NCI-H460 (cell line): Measurements from ENCODE around the gene TMEM108. TPM values are rescaled to one million over a fixed set of nuclear protein-coding genes. Genes with fewer than 3 reads are reported as not detected.

Source experiments
- DNase-seq: peaks from one replicate; pipeline ENCODE4 v3.0.0-alpha.2; 2016; ENCODE audit warnings: low read depth; ENCODE audit errors: extremely low read depth
- total RNA-seq: library from RNA; depleted of rRNA; stranded (reverse); fragments of >200 nt; shearing (Covaris generic); gene quantifications from 2 replicates; pipeline ENCODE4 v1.2.3, GENCODE V29; 2014

The TMEM108 gene
- total RNA-seq, 1 experiment from 2014 or later, result not detected

DNA sequence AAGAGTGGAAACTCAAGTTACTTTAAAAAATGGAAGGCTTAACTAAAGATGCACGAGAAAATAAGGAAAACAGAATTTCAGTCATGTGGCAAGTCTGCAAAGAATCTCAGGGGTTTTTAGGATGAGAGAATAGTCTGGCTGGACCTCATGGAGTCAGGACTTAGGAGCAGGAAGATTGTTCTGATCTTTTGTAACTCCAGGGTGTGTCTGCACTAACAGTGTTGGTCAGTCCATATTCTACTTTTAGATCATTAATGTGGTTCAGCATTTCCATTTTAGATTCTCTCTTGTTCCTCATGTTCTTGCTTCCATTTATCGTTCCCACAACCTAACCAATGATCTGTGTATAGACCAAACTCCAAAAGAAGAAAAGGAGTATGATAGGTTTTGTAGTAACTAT is 15.3 kb downstream of the TMEM108 start:
- no peak for DNase-seq

DNA sequence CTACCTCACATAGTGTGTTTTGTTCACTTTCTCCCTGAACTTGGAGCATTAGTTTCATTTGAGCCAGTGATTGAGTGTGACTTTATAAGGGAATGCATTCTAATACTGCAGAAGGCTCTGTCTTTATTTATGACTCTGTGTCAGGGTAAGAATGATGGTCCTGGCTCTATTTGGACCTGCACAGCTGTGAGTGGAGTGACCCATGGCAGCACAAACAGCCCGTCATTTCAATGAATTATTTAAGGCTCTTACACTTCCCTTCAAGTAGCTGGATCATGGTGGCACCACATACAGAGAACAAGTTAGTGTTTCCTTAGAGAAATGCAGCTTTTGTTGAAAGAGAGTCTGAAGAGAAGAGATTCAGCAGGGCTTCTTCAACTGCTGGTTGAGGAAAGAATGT is 16.4 kb downstream of the TMEM108 start:
- DNase-seq, result no peak

DNA sequence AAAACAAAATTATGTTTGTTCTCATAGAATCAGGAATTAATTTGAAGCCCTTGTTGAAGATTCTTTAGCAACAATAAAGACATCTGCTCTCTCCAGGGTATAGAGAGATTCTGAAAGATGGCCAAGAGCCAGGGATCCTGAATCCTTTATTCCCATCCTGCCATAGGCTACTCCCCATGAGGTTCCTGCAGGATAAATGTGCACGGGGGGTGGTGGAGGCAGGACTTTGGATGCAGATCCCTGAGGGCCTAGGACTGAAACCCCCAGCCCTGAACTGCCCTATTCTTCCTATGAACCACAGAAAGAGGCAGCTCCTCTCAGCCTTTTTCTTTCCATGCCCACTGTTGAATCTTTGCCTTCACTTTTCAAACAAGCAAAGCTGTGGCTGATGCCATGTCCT is 17.1 kb downstream of the TMEM108 start:
- DNase-seq, result no peak

DNA sequence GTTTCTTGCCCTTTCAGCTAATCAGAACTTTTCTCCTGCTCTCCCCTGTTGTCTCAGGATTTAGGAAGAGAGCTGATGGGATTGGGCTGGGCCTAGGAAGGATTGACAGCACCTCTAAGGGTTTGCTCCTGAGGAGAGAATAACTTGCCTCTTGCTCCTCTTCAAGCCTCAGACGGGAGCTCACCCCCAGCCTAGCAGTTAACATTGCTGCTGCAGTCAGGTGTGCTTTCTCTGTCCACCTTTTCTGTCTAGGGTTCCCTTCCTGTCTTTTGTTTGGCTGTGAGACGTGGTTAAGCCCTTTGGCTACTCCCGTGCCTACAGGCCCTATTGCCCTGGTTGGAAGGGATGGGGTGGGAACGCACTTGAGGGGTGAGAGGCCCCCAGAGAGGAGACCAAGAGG is 20.1 kb downstream of the TMEM108 start:
- no peak for DNase-seq

DNA sequence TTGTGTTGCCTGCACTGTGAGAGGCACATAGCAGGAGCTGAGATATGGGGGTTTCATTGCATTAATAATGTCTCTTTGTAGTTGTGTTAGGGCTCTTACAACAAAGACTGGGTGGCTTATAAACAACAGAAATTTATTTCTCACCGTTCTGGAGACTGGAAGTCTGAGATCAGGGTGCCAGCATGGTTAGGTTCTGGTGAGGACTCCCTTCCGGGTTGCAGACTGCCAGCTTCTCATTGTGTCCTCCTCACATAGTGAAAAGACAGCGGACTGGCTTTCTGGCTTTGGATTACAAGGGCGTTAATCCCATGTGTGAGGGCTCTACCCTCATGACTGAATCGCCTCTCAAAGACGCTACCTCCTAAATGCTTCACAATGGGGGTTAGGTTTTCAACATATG is 20.6 kb downstream of the TMEM108 start:
- no peak for DNase-seq

DNA sequence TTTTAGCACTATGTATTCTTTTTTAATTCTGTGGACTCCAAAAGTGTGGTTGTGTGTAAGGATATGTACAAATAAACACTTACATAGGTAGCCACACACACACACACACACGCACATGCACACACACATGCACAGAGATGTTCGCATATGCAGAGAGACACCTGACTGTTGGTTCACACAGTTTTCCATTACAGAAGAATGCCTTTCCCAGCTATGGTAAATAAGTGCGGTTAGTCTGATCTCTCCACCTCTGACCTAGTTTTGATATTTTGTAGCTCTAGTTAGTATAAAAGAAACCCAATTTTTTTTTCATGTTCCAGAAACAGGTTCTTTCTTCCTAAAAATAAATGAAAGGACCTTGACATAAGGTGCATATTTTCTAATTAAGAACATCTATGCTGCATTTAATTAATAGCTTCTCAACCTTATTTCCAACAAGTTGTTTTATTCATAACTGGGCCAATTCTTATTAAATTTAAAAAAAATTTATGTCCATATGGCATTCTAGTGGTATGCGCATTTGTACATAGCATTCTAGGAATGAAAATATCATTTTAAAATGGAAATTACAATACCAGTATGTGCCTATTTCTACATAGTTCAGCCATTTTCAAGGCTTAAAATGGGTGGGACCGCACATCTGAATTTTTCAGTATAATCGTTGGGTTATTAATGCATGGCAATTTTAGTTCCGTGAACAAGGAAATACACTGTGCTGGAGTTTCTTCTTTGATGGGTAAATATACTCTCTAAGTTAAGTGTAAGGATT is 27.2 kb downstream of the TMEM108 start:
- no peak for DNase-seq

DNA sequence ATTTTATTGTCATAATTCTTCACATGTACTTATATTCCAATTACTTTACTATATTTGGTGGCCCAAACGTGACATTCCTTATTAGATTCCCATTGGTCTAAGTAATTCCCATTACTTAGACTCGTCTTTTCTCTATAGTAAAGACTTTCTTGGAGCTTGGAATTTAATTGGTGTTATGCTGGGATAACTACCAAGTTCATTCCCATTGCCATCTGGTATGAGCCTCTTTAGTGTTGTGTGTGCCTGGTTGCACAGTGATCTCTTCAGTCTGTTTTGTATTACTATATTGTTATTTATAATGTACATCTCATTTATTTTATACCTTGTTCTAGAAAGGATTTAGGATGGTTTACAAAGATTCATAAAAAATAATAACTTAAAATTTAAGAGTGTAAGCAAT is 27.8 kb downstream of the TMEM108 start:
- no peak for DNase-seq

DNA sequence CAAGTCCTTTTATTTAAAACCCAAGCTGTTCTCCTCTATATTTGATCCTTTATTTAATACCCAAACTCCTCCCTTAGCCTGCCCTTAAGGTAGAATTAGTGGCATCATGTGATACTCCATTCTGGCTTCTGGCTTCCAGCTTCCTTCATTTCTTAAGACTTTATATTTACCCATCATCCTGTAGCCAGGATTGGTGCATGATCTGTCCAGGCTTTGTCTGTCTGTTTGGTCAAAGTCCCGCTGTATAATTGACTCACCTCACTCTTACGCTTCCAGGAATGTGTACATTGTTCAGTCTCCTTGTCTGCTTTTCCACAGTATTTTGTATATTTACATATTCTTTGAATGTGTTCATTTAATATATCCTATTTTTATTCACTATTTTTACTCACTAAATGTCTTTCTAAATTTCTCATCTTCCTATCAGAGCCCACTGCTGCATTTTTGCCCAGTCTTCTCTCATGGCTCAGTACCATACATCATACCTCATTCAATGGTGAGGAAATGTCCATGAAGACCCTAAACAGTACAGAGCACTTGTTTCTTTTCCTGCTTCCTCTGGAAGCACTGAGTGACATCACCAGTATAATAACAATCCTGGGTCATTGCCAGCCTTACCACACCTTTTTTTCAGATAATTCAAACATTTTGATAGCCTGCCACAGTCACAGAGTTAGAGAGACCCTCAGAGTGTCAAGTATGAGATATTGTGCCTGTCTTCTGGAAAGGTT is 31.5 kb downstream of the TMEM108 start:
- DNase-seq, result no peak

DNA sequence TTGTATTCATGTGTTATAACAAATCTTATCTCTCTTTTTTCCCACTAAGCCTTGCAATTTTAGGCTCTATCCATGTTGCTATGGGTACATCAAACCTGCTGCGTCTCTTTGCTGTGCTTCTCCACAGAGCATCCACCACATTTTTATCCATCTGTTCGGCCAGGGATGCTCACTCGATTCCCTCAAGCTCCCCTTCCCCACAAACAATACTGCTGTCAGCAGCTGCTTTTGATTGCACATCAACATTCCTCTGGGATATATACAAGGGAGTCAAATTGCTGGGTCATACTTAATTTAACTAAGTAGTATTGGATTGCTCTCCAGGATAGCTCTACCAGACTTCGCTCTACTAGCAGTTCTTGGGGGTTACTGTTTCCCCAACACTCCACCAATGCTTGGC is 36.8 kb downstream of the TMEM108 start:
- no peak for DNase-seq

DNA sequence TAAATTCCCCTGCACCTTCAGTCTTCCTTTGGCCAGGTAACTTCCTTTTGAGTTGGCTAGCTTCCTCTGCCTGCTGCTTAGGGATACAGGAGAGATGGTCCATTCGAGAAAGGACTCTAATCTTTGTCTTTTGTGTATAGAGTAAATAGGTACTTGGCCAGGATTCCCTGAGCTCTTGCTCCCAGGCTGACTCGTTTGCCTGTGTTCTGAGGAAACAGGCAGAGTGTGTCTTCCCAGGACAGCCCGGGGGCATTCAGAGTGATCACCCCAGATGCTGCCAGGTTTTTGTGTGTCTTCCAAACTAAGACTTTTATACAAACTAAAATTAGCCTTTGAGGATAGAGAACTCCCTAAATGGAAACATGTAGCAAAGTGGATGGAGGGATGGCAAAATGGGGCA is 39.5 kb downstream of the TMEM108 start:
- DNase-seq, result no peak

DNA sequence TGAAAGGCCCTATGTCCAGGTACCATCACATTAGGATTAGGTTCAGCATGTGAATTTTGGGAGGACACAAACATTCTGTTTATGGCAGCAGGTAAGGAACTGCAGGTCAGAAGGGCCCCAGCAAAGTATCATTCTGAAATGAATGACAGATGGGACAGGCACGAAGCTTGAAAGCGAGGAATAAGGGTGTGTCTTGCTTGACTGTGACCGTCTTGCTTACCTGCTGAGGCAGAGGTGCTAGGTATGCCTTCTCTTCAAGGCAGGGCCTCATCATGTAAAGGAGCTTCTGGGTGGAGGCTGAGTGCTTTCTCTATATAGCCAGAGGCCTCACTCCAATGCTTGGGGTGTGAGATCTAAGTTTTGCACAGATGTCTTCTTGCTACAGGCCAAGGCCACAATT is 41.4 kb downstream of the TMEM108 start:
- DNase-seq, result no peak

DNA sequence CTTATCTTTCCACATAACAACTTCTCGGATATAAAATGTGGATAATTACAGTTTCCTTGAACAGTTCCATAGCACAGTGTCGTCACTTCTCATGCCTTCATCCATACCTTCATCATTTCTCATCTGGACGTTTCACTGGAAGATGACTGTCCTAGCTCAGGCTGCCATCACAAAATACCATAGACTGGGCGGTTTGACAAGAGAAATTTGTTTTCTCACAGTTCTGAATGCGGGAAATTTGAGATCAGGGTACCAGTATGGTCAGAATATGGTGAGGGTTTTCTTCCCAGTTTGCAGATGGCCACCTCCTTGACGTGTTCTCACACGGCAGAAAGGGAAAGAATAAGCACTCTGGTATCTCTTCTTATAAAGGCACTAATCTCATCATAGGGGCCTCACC is 42.8 kb downstream of the TMEM108 start:
- DNase-seq, result no peak

DNA sequence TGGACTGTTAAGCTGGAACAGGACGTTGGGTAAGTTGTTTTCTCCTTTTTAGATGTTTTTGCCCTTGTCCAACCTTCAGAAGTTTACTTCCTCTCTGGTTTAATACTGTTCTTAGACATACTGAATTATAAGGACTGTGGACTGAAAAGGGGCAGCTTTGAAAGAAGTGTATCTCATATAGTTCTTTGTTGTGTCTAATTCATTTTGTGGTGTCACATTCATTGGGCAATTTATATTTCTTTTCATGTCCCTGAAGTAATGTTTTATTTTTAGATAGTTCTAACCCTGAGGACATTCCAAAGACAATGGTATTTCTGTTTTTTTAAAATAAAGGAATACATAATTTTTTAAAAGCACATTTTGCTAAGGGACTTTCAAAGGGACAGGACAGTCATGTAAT is 45.2 kb downstream of the TMEM108 start:
- DNase-seq, result no peak

DNA sequence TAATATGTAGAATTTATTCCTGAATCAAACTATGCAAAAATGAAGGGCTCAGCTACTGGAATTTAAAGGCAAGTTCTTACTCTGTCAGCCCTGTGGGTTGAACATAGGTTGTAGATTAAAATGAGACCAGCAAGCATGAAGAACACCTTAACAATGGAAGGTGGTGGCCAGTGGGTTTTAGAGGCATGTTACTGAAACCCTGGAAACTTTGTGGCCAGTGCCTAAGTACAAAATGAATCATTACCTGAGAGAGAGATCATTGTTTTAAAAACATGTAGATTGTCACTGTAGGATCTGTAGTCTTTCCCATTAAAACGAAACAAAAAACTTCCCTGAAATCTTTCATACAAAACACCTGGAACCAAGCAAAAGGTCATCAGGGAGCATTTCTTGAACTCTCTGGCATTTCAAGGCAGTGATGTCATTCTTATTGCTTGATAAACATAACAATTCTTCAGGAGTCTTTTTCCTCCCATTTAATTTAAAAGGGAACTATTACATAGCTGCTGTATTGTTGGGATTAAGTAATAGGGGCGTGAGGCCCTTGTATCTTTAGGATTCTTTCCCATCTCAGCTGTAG is 51.8 kb downstream of the TMEM108 start:
- no peak for DNase-seq

DNA sequence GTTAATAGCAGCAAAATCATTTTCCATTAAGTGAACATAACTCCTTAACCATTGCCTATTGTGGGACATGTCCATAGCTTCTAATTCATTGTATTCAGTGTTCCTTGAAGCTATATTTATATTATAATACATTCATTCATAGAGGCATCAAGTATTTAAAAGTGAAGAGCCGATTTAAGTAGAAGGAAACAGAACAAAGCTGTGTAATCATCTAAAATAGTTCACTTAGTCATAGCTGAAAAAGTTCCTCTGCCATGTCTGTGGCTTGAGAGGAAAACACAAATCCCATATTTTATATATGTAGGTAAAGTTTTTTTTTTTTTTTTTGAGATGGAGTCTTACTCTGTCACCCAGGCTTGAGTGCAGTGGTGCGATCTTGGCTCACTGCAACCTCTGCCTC is 54.5 kb downstream of the TMEM108 start:
- no peak for DNase-seq

DNA sequence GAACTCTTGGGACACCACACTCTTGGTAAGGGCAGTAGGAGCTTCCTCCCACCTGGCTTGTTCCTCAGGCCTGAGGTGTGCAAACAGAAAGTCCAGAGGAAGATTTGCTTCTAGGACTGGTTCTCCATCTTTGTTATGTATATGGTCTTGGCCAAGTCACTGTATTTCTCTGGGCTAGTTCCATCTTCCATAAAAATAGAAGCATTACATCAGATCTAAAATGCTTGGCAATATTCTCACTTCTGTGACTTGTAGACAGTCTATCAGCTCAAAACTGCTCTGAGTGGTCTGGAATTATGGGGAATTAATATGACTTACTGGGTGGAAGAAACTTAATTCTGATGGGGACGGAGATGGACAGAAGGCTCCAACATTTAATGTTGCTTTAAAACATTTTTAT is 55.2 kb downstream of the TMEM108 start:
- DNase-seq, result no peak

DNA sequence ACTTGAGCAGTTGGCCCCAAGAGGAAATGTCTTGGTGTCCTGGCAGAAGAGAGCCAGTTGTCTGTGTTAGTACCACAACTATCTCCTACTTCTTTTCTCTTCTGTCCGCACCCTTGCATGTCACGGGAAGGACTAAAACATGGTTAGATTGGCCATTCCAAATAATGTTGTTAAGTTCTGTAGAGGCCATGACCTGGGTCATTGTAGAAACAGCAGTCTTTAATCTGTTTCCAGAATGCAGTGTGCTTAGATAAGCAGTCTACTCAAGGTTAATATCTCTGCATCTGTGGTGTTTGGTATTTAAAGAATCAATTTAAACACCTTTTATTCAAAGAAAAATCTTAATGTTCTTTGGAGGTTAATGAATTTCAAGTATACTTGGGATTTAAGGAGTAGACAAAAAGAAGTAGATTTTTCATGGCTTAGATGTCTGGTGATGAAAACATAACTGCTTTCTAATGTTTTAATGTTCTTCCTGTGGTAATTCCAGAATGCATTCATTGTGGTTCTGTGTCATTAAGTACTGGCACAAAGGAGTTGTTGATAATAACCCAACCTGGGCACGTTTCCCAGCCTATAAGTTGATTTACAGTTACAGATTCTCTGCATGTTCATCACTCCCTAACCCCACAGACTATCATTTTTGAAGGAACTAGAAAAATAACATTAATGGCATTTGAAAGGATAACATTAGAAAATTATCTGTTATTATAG is 58.9 kb downstream of the TMEM108 start:
- DNase-seq, result no peak

DNA sequence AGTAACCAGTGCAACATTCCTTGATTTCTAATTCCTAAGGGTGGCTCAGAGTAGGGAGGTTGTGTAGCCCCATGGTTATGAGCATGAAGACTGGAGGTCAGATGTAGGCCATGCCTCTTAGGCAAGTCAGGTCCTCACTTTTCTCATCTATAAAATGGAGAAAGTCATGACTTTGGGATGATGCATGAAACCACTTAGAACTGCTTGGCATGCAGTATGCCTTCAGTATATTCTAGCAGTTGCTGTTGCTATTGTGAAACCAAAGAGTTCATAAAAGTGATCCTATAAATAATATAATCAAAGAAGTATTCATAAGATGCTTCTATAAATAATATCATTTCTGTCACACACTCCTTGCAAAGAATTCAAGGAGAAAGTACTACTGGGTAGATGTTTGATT is 65.5 kb downstream of the TMEM108 start:
- DNase-seq, result no peak

DNA sequence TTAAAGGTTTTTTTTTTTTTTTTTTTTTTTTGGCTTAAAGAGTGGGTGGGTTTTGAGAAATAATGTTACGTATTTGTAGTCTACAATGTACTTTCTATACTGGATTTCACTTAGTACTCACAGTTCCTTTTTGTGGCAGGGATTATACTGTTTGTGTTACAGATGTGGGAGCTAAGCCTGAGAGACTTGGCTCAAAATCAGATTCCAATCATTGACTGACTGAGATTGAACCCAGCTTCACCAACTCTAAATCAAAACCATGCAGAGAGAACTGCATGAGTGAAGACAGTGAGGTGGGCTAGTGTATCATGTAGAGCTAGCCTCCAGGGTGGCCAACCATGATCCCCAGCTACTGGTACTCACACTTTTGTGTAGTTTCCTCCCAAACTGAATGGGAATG is 68.0 kb downstream of the TMEM108 start:
- no peak for DNase-seq

DNA sequence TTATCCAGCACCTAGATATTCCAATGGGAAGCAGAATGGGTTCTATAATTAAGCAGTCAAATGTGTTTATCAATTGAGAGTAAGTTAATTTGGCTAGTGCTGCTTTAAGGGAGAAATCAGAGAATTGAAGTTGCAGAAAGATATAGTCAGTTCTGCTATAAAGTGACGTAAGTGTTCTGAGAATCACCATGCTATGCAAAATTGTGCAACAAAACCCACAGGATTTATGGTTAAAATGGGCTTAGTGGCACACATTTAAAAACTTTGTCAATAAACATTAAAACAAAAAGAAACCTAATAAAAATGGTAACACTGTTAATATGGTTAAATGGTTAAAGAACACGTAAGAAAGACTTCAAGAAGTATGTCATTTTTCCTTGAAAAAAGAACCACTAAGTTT is 74.5 kb downstream of the TMEM108 start:
- DNase-seq, result no peak

DNA sequence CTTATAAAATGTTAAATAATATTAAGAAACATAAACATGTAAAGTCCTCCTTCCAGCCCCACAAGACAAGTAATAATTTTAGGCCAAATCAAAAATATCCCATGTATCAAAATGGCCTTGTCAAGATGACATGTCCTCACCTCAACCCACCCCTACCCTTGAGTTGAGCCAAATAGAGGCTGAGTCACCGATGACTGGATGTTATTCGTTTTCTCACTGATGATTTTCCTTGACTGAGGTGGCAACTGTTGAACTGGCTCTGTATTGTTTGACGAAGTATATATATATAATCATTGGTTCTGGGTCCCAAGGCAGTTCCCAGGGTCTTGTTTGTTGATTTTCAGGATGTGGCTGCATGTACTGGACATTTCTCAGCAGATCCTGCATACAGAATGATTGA is 75.3 kb downstream of the TMEM108 start:
- DNase-seq, result no peak
